Neural progenitor cell (in vitro differentiated cells): ENCODE measurements around the gene NWD2.

Source experiments
- CTCF ChIP-seq: fragments of 200-600 bp; sonication (generic); IDR thresholded peaks from 2 replicates; pipeline ENCODE4 v1.5.1; 2017; ENCODE audit warnings: antibody characterized with exemption, mild to moderate bottlenecking
- EZH2 ChIP-seq: fragments of 200-600 bp; sonication (generic); IDR thresholded peaks from 2 replicates; pipeline ENCODE4 v1.6.1; 2017; ENCODE audit warnings: antibody characterized with exemption, mild to moderate bottlenecking, moderate library complexity
- EZH2phosphoT487 ChIP-seq: fragments of 200-600 bp; sonication (generic); IDR thresholded peaks from 2 replicates; pipeline ENCODE4 v1.6.1; 2017; ENCODE audit warnings: antibody characterized with exemption

GRCh38 chr4:37464373-37465128 lies 220.0 kb downstream of the NWD2 start:
- TF ChIP-seq CTCF (no peak), EZH2 (no peak), EZH2phosphoT487 (no peak)
